DMS153 treated with DMSO at 0.1 percent for 48 hours (cell line): ENCODE data around the gene RAB37.
A peak's percentile ranks its signal among the peaks of the same experiment; 100 is the strongest.

Experiments used
- DNase-seq: peaks from one replicate; lab custom pipeline; 2025; ENCODE audit not compliant: unreplicated experiment; lab: John Stamatoyannopoulos, UW

Gene RAB37

GRCh38 chr17:74744714-74745547 is 7.9 kb downstream of the RAB37 start:
- peak; percentile 30 for DNase-seq

DNA sequence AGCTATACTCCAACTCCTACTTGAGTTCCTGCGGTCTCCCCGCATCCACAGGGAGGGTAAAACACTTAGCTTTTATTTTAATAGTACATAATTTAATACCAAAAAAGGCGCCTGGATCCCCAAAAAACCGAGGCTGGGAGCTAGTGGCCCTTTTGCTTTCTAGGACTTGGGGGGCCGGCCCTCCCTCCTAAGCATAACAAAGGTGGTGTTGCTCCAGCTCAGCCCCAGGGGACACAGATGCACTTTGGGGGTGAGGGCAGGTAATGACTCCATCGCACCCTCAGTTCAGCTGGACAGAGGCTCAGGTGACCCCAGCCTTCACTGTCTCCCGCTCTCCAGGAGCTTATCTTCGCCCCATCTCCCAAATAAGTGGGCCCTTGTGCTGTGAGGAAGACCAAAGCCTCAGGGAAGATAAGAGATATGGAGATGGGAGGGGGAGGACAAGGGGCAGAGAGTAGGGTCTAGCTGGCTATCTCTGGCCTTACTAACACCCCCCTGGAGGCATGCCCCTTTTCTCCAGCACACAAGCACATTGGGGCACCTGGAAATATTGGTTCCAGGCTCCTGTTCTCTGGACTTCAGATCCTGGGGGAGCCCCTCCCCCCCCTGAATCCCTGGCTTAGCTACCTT is 8.6 kb downstream of the RAB37 start:
- DNase-seq = no peak

- DNase-seq = no peak
Measured at GRCh38 chr17:74746376-74746775, 9.3 kb downstream of the RAB37 start.

GRCh38 chr17:74746922-74747321 is 9.9 kb downstream of the RAB37 start:
- DNase-seq = no peak

DNA sequence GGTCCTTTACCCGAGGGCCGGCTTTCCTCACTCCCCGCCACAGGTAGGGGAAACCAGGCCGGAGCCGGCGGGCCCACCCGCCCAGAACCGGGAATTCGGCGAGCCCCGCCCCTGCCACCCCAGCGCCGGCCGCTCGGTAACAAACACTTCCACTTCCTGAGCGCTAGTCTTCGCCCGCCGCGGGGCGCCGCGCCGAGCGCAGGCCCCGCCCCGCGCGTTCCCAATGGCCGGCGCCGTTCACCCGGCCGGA is 11.1 kb downstream of the RAB37 start:
- DNase-seq = peak; percentile 76

DNA sequence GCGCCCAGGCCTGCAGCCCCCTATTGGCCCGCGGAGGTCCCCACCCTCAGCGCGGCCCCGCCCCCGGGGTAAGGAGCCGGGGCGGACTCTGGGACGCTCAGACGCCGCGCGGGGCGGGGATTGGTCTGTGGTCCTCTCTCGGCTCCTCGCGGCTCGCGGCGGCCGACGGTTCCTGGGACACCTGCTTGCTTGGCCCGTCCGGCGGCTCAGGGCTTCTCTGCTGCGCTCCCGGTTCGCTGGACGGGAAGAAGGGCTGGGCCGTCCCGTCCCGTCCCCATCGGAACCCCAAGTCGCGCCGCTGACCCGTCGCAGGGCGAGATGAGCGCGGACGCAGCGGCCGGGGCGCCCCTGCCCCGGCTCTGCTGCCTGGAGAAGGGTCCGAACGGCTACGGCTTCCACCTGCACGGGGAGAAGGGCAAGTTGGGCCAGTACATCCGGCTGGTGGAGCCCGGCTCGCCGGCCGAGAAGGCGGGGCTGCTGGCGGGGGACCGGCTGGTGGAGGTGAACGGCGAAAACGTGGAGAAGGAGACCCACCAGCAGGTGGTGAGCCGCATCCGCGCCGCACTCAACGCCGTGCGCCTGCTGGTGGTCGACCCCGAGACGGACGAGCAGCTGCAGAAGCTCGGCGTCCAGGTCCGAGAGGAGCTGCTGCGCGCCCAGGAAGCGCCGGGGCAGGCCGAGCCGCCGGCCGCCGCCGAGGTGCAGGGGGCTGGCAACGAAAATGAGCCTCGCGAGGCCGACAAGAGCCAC is 11.6 kb downstream of the RAB37 start, which contains the start of gene NHERF1:
Gene NHERF1 (plus strand): TSS at position 100 of the 750 bp plus-strand sequence. CDS start 219 bp downstream, at position 319.
- DNase-seq = no peak

GRCh38 chr17:74749279-74750038 is 12.4 kb downstream of the RAB37 start:
- no peak for DNase-seq

GRCh38 chr17:74750039-74750326 is 12.9 kb downstream of the RAB37 start:
- no peak for DNase-seq

DNA sequence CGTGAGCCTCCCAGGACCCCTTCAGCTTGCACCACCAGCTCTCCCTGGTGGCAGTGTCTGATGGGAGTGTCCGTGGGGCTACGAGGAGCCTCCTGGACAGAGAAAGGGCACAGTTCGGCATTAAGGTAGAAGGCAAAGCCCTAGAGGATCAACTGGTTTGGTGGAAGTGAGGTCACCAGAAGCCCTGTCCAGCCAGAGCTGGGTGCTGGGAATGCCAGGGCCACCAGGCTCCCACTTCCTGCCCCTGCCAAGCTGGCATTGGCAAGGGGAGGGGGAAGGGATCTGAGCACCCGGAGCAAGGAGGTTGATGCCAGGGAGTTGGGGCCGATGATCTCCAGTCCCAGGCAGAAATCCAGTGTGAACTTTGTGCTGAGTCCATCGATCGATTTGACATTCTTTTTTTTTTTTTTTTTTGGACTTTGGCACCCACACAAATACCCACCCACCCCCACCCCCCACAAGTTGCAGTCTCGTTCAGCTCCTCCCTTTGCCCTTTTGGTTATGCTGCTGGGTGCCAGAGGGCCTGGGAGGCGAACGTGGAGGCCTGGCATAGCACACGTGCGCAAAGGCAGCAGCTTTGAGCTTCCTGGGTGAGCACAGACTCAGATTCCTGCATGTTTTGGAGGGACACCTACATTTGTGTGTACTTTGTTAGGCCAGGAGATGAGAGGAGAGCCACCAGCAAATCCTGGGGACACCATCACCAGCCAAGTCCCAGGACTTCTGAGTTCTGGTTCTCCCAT is 13.4 kb downstream of the RAB37 start:
- DNase-seq = no peak

- no peak for DNase-seq
Measured at GRCh38 chr17:74752415-74752814, 15.4 kb downstream of the RAB37 start.

DNA sequence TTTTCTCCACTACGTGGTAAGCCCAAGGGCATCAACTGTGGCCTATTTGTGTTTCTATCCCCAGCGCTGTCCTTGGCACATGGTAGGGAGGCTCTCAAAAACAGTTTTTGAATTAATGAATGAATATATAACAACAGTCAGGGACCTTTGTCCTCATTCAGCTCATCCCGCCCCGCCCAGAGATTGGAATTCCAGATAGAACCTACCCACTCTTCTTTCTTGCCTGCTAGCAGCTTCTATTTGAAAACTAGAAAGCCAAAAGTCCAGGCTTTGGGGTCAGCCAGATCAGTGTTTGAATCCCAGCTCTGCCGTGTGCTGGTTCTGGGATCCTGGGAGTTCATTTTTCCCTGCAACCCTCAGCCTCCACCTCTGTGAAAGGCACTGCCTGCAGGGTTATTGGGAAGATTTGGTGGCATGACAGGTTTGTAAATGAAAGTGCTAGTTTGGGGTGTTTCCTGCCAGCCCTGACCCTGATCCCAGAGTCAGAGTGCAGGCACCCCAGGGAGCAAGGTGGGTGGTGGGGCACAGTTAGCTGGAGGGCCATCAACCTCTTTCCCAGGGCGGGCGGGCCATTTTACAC is 15.9 kb downstream of the RAB37 start:
- DNase-seq = no peak

DNA sequence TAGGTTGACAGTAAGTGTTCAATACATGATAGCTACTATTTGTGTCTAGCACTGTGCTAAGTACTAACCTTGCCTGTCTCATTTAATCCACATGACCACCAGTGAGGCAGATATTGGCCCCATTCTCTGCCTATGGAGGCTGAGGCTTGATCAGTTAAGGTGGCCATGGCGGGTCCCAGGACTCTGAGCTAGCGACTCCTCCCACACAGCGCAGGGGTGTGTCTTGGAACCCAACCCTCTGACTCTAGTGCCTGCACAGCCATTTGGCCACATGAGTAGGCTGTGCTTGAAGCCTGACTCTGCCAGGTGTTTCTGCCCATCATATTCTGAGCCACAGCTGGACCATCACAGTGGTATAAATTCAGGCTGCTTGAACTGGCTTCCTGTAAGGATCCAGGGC is 17.8 kb downstream of the RAB37 start:
- DNase-seq = no peak

DNA sequence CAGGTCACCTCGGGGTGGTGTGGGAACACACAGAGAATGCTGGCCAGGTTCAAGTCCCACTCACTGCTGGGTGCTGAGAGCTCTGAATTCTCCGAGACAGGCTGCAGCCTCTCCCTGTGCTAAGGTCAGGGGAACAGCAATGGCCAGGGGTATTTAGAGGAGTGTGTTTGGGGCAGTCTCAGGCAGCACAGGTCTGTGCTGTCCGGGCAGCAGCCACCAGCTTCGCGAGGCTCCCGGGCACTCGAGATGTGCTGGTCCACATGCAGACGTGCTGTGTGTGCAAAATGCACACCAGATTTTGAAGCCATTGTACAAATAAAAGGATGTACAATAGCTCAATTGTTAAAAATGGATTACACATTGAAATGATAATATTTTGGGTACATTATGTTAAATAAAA is 18.5 kb downstream of the RAB37 start:
- DNase-seq = no peak

DNA sequence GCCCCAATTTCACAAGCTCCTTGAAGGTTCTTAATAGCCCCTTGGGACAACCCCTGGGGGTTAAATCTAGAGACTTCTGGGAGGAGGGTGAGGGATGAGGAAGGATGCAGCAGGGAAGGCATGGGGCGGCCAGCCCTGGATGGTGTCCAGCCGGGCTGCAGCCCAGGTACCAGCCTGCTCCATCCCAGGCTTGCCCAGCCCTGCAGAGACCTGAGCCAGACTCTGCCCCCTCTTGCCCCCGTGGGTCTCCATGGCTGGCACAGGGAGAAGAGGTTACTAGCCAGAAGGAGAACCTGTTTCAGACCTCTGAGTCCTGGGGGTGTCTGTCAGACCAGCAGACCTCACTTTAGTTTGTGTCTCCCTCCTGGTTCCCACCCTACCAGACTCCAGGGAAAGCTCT is 19.8 kb downstream of the RAB37 start:
- DNase-seq = no peak

DNA sequence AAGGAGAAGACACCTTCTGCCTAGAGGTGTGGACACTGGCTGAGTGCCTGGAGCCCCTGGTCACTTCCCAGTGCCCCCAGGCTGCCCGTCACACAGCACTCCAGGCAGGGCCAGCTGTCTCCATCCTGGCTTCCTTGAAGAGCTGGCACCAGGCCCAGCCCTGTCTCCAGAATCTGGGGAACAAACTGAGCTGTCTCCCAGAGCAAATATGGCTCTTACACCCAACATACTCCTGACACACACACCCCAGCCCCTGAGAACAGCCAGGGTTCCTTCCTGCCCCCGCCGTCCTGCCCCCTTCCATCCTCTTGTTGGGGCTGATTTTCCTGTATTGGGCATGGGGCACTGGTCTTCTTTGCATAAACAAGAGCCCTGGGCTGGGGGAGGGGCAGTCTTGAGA is 20.4 kb downstream of the RAB37 start:
- DNase-seq = no peak

GRCh38 chr17:74757931-74758847 is 21.1 kb downstream of the RAB37 start:
- peak; percentile 65 for DNase-seq

GRCh38 chr17:74758848-74759168 is 21.8 kb downstream of the RAB37 start:
- DNase-seq = no peak

- no peak for DNase-seq
Measured at GRCh38 chr17:74759243-74759801, 22.3 kb downstream of the RAB37 start.

GRCh38 chr17:74759941-74760340 is 22.9 kb downstream of the RAB37 start:
- DNase-seq = no peak
